ENCODE results near the gene SPHKAP.

The SPHKAP gene

GRCh38 chr2:228135300-228135699 lies 46.2 kb downstream of the SPHKAP start:
- no peak for TF ChIP-seq CTCF (IDR thresholded peaks at IDR 0.05)
- DNase-seq, result no peak
- no peaks in the 10 kb centered on the region for H3K27me3 Mint-ChIP-seq (ENCODE audit: low read depth, poor library complexity)
- H3K9me3 Mint-ChIP-seq, result no peaks in the 10 kb centered on the region
- no peak overlapping the region for H3K4me3 Mint-ChIP-seq
- H3K36me3 Mint-ChIP-seq (ENCODE audit: low read depth), result no peaks in the 10 kb centered on the region
- no peaks in the 10 kb centered on the region for H3K4me1 Mint-ChIP-seq
- H3K27ac Mint-ChIP-seq, result no peak overlapping the region

DNA sequence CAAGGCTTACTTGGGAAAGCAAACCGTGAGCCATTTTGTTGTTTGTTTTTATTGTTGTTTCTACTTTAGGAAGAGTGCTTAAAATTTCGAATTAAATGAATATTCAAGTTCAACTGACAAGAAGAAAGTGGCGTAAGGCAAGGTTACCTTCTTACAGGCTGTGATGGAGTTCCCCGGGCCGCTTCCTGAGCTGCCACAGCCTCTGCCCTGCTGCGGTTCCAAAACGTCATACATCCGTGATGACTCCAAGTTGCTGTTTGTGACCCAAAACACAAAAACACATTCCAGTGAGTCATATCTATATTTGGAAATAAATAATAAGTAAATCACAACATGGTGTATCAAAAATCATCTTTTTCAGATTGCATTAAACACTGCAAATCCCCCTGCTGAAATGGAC lies 49.7 kb downstream of the SPHKAP start:
- Mint-ChIP-seq H3K27me3 (ENCODE audit: low read depth, poor library complexity) (no peaks in the 10 kb centered on the region), H3K4me1 (no peaks in the 10 kb centered on the region), H3K36me3 (ENCODE audit: low read depth) (no peaks in the 10 kb centered on the region), H3K4me3 (no peak overlapping the region), H3K27ac (no peak overlapping the region), H3K9me3 (no peaks in the 10 kb centered on the region)
- no peak for DNase-seq
- no peak for TF ChIP-seq CTCF (IDR thresholded peaks at IDR 0.05)

GRCh38 chr2:228126401-228126800 lies 55.1 kb downstream of the SPHKAP start:
- DNase-seq, result no peak
- H3K36me3 Mint-ChIP-seq (ENCODE audit: low read depth), result no peaks in the 10 kb centered on the region
- H3K4me3 Mint-ChIP-seq, result no peak overlapping the region
- peaks cover 7% of the 10 kb centered on the region for H3K27me3 Mint-ChIP-seq (ENCODE audit: low read depth, poor library complexity)
- H3K4me1 Mint-ChIP-seq, result no peaks in the 10 kb centered on the region
- no peaks in the 10 kb centered on the region for H3K9me3 Mint-ChIP-seq
- no peak for TF ChIP-seq CTCF (IDR thresholded peaks at IDR 0.05)
- no peak overlapping the region for H3K27ac Mint-ChIP-seq

- DNase-seq, result no peak
- H3K4me3 Mint-ChIP-seq, result no peak overlapping the region
- no peak for TF ChIP-seq CTCF (IDR thresholded peaks at IDR 0.05)
- H3K9me3 Mint-ChIP-seq, result no peaks in the 10 kb centered on the region
- no peak overlapping the region for H3K27ac Mint-ChIP-seq
- H3K27me3 Mint-ChIP-seq (ENCODE audit: low read depth, poor library complexity), result peaks cover 22% of the 10 kb centered on the region
- H3K4me1 Mint-ChIP-seq, result no peaks in the 10 kb centered on the region
- H3K36me3 Mint-ChIP-seq (ENCODE audit: low read depth), result no peaks in the 10 kb centered on the region
Measured at GRCh38 chr2:228118940-228119339, 62.5 kb downstream of the SPHKAP start.

- H3K36me3 Mint-ChIP-seq (ENCODE audit: low read depth), result no peaks in the 10 kb centered on the region
- no peak for TF ChIP-seq CTCF (IDR thresholded peaks at IDR 0.05)
- no peak overlapping the region for H3K4me3 Mint-ChIP-seq
- H3K9me3 Mint-ChIP-seq, result no peaks in the 10 kb centered on the region
- H3K27me3 Mint-ChIP-seq (ENCODE audit: low read depth, poor library complexity), result peaks cover 6% of the 10 kb centered on the region
- no peak overlapping the region for H3K27ac Mint-ChIP-seq
- DNase-seq, result no peak
- no peaks in the 10 kb centered on the region for H3K4me1 Mint-ChIP-seq
Measured at GRCh38 chr2:228107846-228108245, 73.6 kb downstream of the SPHKAP start.

DNA sequence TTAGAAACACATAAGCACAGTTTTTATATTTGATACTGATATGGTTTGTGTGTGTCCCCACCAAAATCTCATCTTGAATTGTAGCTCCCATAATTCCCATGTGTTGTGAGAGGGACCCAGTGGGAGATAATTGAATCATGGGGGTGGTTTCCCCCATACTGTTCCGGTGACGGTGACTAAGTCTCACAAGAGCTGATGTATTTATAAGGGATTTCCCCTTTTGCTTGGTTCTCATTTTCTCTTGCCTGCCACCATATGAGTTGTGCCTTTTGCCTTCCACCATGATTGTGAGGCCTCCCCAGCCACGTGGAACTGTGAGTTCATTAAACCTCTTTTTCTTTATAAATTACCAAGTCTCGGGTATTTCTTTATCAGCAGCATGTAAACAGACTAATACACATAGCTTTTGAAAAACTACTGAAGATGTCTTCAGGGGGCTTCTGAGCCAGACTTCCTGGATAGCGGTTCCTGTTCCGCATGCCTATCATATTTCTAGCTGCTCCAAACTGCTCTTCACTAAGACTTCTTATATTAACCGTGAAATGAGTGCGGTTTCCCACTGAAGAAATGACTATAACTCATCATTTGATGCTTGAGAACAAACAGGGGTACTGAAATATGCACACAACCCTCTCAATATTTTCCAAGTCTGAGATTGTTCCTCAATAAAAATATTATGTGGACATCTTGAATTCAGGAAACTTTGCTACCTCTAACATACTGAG lies 75.8 kb downstream of the SPHKAP start:
- Mint-ChIP-seq H3K9me3 (peaks cover 4% of the 10 kb centered on the region), H3K36me3 (ENCODE audit: low read depth) (no peaks in the 10 kb centered on the region), H3K27ac (no peak overlapping the region), H3K27me3 (ENCODE audit: low read depth, poor library complexity) (no peaks in the 10 kb centered on the region), H3K4me3 (no peak overlapping the region), H3K4me1 (no peaks in the 10 kb centered on the region)
- no peak for TF ChIP-seq CTCF (IDR thresholded peaks at IDR 0.05)
- DNase-seq, result no peak

Data from nephron progenitor cell (in vitro differentiated cells).